Spleen (tissue), 11 donors: ENCODE data around the gene GRHPR. TPM values are rescaled to one million over a fixed set of nuclear protein-coding genes. Genes with fewer than 3 reads are reported as not detected.

Experiments
- DNase-seq: peaks from one replicate; pipeline ENCODE4 v3.0.0-alpha.2; 2020
- H3K27ac ChIP-seq, 8 donors: fragments of 200-600 bp; sonication (generic) in 7 of 8; 1 replicate in 4 of 8; 2 replicates in 4 of 8; pipeline versions ENCODE4 v1.5.0 to v1.8.0; 2016 to 2021; ENCODE audit warnings: inconsistent platforms in 4 of 8, mild to moderate bottlenecking in 4 of 8, moderate library complexity in 1 of 8
- H3K27me3 ChIP-seq, 7 donors: fragments of 200-600 bp; sonication (generic) in 6 of 7; replicated peaks in 1 of 7; 1 replicate in 4 of 7; 2 replicates in 3 of 7; pipeline versions ENCODE4 v1.5.0 to v1.8.0; 2016 to 2021; ENCODE audit warnings: inconsistent platforms in 3 of 7, mild to moderate bottlenecking in 1 of 7
- H3K36me3 ChIP-seq, 6 donors: fragments of 200-600 bp; sonication (generic) in 5 of 6; 1 replicate in 4 of 6; 2 replicates in 2 of 6; pipeline versions ENCODE4 v1.5.0 to v1.8.0; 2016 to 2021; ENCODE audit warnings: inconsistent platforms in 2 of 6
- H3K4me1 ChIP-seq, 6 donors: fragments of 200-600 bp; sonication (generic) in 5 of 6; 1 replicate in 3 of 6; 2 replicates in 3 of 6; pipeline versions ENCODE4 v1.5.0 to v1.8.0; 2016 to 2021; ENCODE audit warnings: inconsistent platforms in 3 of 6
- H3K4me3 ChIP-seq, 8 donors: fragments of 200-600 bp; sonication (generic) in 7 of 8; 1 replicate in 4 of 8; 2 replicates in 4 of 8; pipeline versions ENCODE4 v1.5.0 to v1.8.0; 2016 to 2021; ENCODE audit warnings: inconsistent platforms in 4 of 8, mild to moderate bottlenecking in 4 of 8, moderate library complexity in 2 of 8
- H3K9me3 ChIP-seq, 8 donors: fragments of 200-600 bp; sonication (generic) in 7 of 8; 1 replicate in 4 of 8; 2 replicates in 4 of 8; pipeline versions ENCODE4 v1.5.0 to v1.8.0; 2016 to 2021; ENCODE audit warnings: inconsistent platforms in 4 of 8
- POLR2A ChIP-seq, 3 donors: fragments of 450-650 bp; IDR thresholded peaks; one replicate each; pipeline ENCODE4 v1.5.1; 2017; ENCODE audit warnings: antibody characterized with exemption in 3 of 3, mild to moderate bottlenecking in 1 of 3
- POLR2AphosphoS5 ChIP-seq, 3 donors: sonication (generic); formaldehyde crosslinking; IDR thresholded peaks; one replicate each; pipeline ENCODE4 v1.5.1; 2017; ENCODE audit warnings: antibody characterized with exemption in 3 of 3
- WGBS, 5 donors: extraction: QIAGEN DNeasy Blood & Tissue Kit in 3 of 5; methylation state at CpG; one replicate each; pipeline versions ENCODE4 v1.1.5 to v1.1.7; 2013 to 2018; 5-methylcytosine and 5-hydroxymethylcytosine counted together
- intact Hi-C: fragments of 100-400 bp; cut with DNase I; formaldehyde crosslinking; loops from one replicate; pipeline ENCODE4 v1.15.0; 2023; ENCODE audit warnings: low total_unique reads
- polyA plus RNA-seq, 3 donors: library from polyadenylated mRNA; stranded (reverse); fragments of 200-250 nt; gene quantifications; one replicate each; pipeline ENCODE4 v1.2.1, GENCODE V29; 2013
- total RNA-seq, 7 donors: library from RNA; depleted of rRNA in 3 of 7; stranded (reverse); fragments of >200 nt in 3 of 7; fragmentation: NEBNext Ultra II Directional in 4 of 7; extraction: Animal tissue kit (Norgen Biotek cat#: 25700) in 4 of 7; gene quantifications; one replicate each; pipeline versions ENCODE4 v1.1.0 to v1.2.1, GENCODE V29; 2016 to 2021
- TF ChIP-seq, protein P1 (sequence below), 11 experiments: fragments of 200-600 bp in 7 of 11; fragments of 450-650 bp in 4 of 11; sonication (generic) in 4 of 11; IDR thresholded peaks in 8 of 11; conservative IDR thresholded peaks in 3 of 11; 1 replicate in 7 of 11; 2 replicates in 4 of 11; pipeline versions ENCODE4 v1.4.0 to v1.8.0; 2016 to 2021; ENCODE audit warnings: antibody characterized with exemption in 11 of 11, inconsistent platforms in 4 of 11, mild to moderate bottlenecking in 1 of 11
- donor health status: healthy with polysubstance abuse.
- donor health status: DM: no; HTN: no; CAD: no; lungs with moderate emphysema.
- donor health status: DM: no; HTN: no; CAD: no.
- donor health status: Bipolar disorder and iron deficiency.
- donor health status: healthy.
- donor health status: DM: no; HTN: no; CAD: no.
- donor health status: DM: yes; HTN: yes; CAD: no.

Gene GRHPR
- total and polyA plus RNA-seq, 10 donors = 44.9 to 114 (median 63.0) TPM

DNA sequence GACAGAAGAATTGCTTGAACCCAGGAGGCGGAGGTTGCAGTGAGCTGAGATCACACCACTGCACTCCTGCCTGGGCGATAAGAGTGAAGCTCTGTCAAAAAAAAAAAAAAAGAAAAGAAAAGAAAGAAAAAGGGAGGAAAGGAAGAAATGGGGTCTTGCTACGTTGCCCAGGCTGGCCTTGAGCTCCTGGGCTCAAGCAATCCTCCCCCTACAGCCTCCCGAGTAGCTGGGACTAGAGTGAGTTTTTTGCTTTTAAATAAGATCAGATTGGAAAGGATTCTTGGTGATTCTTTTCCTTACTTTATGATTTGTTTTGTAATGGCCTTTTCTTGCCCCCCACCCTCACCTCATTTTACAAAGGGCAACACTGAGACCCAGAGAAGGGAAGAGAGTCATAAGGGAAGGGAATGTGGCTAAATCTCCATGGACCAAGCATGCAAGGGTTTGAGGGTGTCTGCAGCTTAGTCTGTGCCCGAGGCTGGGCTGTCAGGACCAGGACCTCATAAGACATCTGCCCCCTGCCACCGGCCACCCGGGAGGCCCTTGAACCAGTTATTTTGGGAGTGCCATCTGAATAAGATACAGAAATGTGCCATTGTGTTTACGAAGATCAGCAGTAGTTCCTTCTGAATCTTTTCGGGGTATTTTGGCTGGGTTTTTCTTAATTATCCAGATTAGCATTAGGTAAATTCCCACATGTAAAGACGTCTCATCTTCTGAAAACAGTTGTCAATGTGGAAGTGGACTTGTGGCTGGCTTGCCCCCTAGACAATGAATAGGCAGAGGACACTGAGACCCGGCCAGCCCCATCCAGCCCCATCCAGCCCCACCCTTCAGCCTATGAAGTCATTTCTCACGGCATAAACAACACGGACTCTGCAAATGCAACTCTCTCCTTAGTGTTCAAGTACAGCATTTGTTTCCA lies 44.5 kb upstream of the GRHPR start:
- no peak for DNase-seq
- H3K9me3 ChIP-seq = no peaks in the 10 kb centered on the region
- TF ChIP-seq, protein P1, sequence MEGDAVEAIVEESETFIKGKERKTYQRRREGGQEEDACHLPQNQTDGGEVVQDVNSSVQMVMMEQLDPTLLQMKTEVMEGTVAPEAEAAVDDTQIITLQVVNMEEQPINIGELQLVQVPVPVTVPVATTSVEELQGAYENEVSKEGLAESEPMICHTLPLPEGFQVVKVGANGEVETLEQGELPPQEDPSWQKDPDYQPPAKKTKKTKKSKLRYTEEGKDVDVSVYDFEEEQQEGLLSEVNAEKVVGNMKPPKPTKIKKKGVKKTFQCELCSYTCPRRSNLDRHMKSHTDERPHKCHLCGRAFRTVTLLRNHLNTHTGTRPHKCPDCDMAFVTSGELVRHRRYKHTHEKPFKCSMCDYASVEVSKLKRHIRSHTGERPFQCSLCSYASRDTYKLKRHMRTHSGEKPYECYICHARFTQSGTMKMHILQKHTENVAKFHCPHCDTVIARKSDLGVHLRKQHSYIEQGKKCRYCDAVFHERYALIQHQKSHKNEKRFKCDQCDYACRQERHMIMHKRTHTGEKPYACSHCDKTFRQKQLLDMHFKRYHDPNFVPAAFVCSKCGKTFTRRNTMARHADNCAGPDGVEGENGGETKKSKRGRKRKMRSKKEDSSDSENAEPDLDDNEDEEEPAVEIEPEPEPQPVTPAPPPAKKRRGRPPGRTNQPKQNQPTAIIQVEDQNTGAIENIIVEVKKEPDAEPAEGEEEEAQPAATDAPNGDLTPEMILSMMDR (IDR thresholded peaks at IDR 0.05 in 8 of 11, conservative IDR thresholded peaks at IDR 0.05 in 3 of 11) = no peak
- TF ChIP-seq POLR2AphosphoS5 (IDR thresholded peaks at IDR 0.05) (no peak), POLR2A (IDR thresholded peaks at IDR 0.05) (no peak)
- no peak overlapping the region for H3K4me3 ChIP-seq
- no peaks in the 10 kb centered on the region for H3K36me3 ChIP-seq
- WGBS, 5 donors = 63 to 71% (median 66%) methylated on average over 13 of the region's 13 CpGs
- intact Hi-C loops = no loop called here
- H3K4me1 ChIP-seq = peaks cover 0 to 73% (median 29%) of the 10 kb centered on the region in 6 donors
- peak overlapping the region in 2 of 8 donors; percentile 8 to 11 for H3K27ac ChIP-seq
- H3K27me3 ChIP-seq = no peaks in the 10 kb centered on the region

DNA sequence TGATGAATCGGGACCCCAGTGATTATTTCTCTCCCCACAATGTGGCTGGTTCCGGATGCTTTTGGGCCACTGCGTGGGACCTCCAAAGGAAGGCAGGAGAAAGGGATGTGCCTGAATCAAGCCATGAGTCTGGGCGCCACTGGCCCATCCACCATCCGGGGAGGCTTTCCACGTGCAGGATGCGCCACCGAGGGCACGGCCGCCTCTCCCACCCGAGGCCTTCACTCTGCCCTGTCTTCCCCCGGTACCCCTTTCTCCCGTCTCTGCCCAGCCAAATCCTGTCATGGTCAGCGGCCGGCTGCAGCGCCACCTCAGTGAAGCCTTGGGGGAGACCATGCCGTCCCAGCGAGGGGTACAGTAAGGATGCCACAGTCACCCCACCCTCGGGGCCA lies 43.9 kb upstream of the GRHPR start:
- Histone ChIP-seq H3K4me1 (peaks cover 2 to 73% (median 36%) of the 10 kb centered on the region in 6 donors), H3K27ac (peak overlapping the region in 2 of 8 donors; percentile 8 to 11), H3K27me3 (no peaks in the 10 kb centered on the region), H3K36me3 (no peaks in the 10 kb centered on the region), H3K4me3 (no peak overlapping the region), H3K9me3 (no peaks in the 10 kb centered on the region)
- DNase-seq = no peak
- intact Hi-C loops = no loop called here
- TF ChIP-seq POLR2AphosphoS5 (IDR thresholded peaks at IDR 0.05) (no peak), POLR2A (IDR thresholded peaks at IDR 0.05) (no peak)
- TF ChIP-seq, protein P1 (IDR thresholded peaks at IDR 0.05 in 8 of 11, conservative IDR thresholded peaks at IDR 0.05 in 3 of 11) = no peak
- WGBS, 5 donors = 81 to 90% (median 83%) methylated on average over 18 to 19 of the region's 19 CpGs

DNA sequence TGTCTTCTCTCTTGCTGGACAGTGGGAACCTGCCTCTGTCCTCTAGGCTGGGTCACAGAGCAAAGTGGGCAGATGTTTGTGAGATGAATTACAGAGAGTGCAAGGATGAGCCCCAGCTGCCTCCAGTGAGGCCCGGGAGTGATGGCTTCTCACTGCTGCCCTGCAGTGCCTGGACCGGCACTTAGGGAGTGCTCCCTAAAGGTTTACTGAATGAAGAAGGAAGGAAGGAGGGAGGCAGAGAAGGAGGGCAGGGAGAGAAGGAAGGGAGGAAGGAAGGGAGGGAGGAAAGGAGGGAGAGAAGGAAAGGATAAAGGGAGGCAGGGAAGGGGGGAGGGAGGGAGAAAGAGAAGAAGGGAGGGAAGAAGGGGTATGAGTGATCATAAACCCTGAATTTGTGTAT lies 42.7 kb upstream of the GRHPR start:
- WGBS, 5 donors = 75 to 81% (median 76%) methylated on average over 2 of the region's 2 CpGs
- H3K27ac ChIP-seq = no peak overlapping the region
- TF ChIP-seq, protein P1 (IDR thresholded peaks at IDR 0.05 in 8 of 11, conservative IDR thresholded peaks at IDR 0.05 in 3 of 11) = no peak
- TF ChIP-seq POLR2A (IDR thresholded peaks at IDR 0.05) (no peak), POLR2AphosphoS5 (IDR thresholded peaks at IDR 0.05) (no peak)
- no peak for DNase-seq
- H3K36me3 ChIP-seq = no peaks in the 10 kb centered on the region
- peaks cover 2 to 66% (median 27%) of the 10 kb centered on the region in 6 donors for H3K4me1 ChIP-seq
- no peaks in the 10 kb centered on the region for H3K27me3 ChIP-seq
- H3K4me3 ChIP-seq = no peak overlapping the region
- intact Hi-C loops = no loop called here
- H3K9me3 ChIP-seq = no peaks in the 10 kb centered on the region

DNA sequence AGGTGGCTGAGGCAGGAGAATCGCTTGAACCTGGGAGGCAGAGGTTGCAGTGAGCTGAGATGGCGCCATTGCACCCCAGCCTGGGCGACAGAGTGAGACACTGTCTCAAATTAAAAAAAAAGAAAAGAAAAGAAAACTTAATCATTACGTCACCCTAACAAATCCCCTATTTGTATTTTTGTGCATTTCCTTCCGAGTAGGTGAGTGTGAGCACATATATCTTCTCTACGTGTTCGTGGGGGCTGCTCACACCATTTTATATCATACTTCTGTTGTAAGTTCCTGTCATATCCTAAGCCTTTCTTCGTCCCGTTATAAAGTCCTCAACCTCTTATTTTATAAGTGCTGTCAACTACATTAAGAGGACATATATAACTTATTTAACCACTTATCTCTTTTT lies 41.9 kb upstream of the GRHPR start:
- no peaks in the 10 kb centered on the region for H3K36me3 ChIP-seq
- no peak overlapping the region for H3K27ac ChIP-seq
- 78 to 86% (median 80%) methylated on average over 9 of the region's 9 CpGs for WGBS, 5 donors
- no peaks in the 10 kb centered on the region for H3K27me3 ChIP-seq
- peaks cover 2 to 58% (median 24%) of the 10 kb centered on the region in 6 donors for H3K4me1 ChIP-seq
- intact Hi-C loops = no loop called here
- DNase-seq = no peak
- H3K4me3 ChIP-seq = no peak overlapping the region
- no peaks in the 10 kb centered on the region for H3K9me3 ChIP-seq
- TF ChIP-seq POLR2AphosphoS5 (IDR thresholded peaks at IDR 0.05) (no peak), POLR2A (IDR thresholded peaks at IDR 0.05) (no peak)
- TF ChIP-seq, protein P1 (IDR thresholded peaks at IDR 0.05 in 8 of 11, conservative IDR thresholded peaks at IDR 0.05 in 3 of 11) = no peak
